HG02763 (cell line): ENCODE measurements around the gene SPATA6.

ENCODE experiments used
- ATAC-seq: cut with Tn5 transposase; IDR thresholded peaks from one replicate; pipeline ENCODE4 v1.9.1; 2021; ENCODE audit warnings: mild to moderate bottlenecking, moderate library complexity; ENCODE audit not compliant: unreplicated experiment

Gene SPATA6

DNA sequence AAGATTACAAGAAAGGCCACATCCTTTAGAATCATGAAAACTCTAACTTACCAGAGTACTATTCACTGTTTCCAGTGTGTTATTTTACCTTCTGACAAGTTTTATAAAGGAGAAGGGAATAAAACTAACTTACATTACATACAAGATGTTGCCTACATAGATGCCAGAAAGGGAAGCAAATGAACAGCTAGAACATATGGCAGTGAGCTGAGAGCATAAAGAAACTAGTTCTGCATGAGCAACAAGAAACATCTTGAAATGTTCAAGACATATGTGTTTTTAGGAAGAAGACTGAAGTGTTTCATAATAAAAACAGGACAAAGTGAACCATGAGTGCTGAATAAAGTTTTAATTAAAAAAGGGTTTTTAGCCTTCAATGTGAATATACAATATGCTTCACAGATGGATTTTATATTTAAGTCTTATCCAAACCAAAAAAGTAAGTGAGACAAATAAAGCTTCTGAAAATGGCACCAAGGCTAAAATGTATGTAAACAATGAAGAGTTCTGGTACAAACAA lies 210.1 kb downstream of the SPATA6 start:
- no peak for ATAC-seq

GRCh38 chr1:48258106-48258505 lies 213.9 kb downstream of the SPATA6 start:
- no peak for ATAC-seq

GRCh38 chr1:48254254-48254653 lies 217.8 kb downstream of the SPATA6 start:
- ATAC-seq: no peak

DNA sequence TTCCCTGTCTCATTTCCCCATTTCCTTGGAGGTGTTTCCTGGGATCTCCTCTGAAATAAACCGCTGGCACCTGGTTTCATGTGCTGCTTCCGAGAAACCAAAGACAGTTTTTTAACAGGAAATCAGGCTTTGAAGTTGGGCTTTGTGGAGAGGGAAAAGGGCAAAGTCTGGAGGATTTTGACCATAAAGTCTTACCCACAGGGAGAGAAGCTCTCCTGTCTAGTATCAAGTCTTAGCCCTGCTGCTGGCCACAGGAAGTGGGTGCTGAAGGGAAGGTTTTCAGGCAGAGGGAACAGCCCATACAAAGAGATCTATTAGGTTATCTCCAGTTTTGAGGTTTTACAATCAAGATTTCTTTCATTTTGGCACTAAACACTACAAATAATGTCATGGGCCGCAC lies 220.2 kb downstream of the SPATA6 start:
- ATAC-seq: no peak

DNA sequence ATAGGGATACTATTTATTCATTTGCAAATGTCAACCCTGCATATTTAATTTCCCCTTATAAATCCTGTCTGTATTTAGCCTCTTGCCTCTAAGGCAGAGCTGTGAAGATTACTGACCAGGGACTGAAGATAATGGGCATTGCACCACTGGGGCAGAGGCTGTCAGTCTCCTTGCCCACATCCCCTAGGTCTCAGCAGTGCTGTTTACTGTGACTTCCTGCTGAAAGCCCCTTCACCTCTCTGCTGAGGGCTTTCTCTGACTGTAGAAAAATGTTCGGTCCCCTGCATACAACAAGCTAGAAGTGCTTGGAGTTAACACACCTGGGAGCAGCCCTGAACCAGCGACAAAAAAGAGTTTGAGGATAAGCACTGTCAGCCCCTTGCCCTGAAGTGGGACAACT lies 220.7 kb downstream of the SPATA6 start:
- no peak for ATAC-seq

- ATAC-seq: no peak
These were observed 221.4 kb downstream of the SPATA6 start for GRCh38 chr1:48250572-48250971.

- ATAC-seq: no peak
These were observed 222.1 kb downstream of the SPATA6 start for GRCh38 chr1:48249868-48250267.

GRCh38 chr1:48248356-48248755 lies 223.6 kb downstream of the SPATA6 start:
- ATAC-seq: no peak

GRCh38 chr1:48246727-48247126 lies 225.3 kb downstream of the SPATA6 start:
- no peak for ATAC-seq
